HepG2 (cell line): ENCODE measurements around the gene CSNK1A1. TPM values are rescaled to one million over a fixed set of nuclear protein-coding genes. Genes with fewer than 3 reads are reported as not detected.

ENCODE experiments used
- ARNT2 ChIP-seq: sonication (generic); formaldehyde crosslinking; IDR thresholded peaks from 2 replicates; pipeline ENCODE4 v1.8.0; 2022; ENCODE audit warnings: mild to moderate bottlenecking, low read depth, missing genetic modification reagents, moderate library complexity
- ATM ChIP-seq: fragments of 450-650 bp; IDR thresholded peaks from 2 replicates; pipeline ENCODE4 v1.7.1; 2017; ENCODE audit warnings: mild to moderate bottlenecking, borderline replicate concordance
- CCDC6 ChIP-seq: sonication (generic); formaldehyde crosslinking; IDR thresholded peaks from 2 replicates; pipeline ENCODE4 v1.8.1; 2022; ENCODE audit warnings: mild to moderate bottlenecking, missing genetic modification reagents, moderate library complexity
- KDM6A ChIP-seq: IDR thresholded peaks from 2 replicates; pipeline ENCODE4 v1.6.1; 2016; ENCODE audit warnings: low read depth
- MXI1 ChIP-seq: IDR thresholded peaks from 3 replicates; pipeline ENCODE4 v1.6.1; 2012; ENCODE audit warnings: low read depth, low read length, inconsistent platforms, borderline replicate concordance
- NFKBIZ ChIP-seq: IDR thresholded peaks from 2 replicates; pipeline ENCODE4 v1.6.1; 2018; ENCODE audit warnings: missing genetic modification reagents, missing compliant biosample characterization
- ZNF101 ChIP-seq: sonication (generic); formaldehyde crosslinking; IDR thresholded peaks from 2 replicates; pipeline ENCODE4 v1.4.0; 2020; ENCODE audit warnings: mild to moderate bottlenecking, low read depth, missing genetic modification reagents, borderline replicate concordance
- ZNF180 ChIP-seq: sonication (generic); formaldehyde crosslinking; IDR thresholded peaks from 2 replicates; pipeline ENCODE4 v1.4.0; 2020; ENCODE audit warnings: low read depth, missing genetic modification reagents, borderline replicate concordance
- ZNF546 ChIP-seq: sonication (generic); formaldehyde crosslinking; conservative IDR thresholded peaks from 2 replicates; pipeline ENCODE4 v1.8.1; 2023; ENCODE audit warnings: mild to moderate bottlenecking, missing genetic modification reagents
- ZNF674 ChIP-seq: sonication (generic); formaldehyde crosslinking; IDR thresholded peaks from 2 replicates; pipeline ENCODE4 v1.5.0; 2020; ENCODE audit warnings: low read depth, mild to moderate bottlenecking, missing genetic modification reagents
- ZNF709 ChIP-seq: sonication (generic); formaldehyde crosslinking; IDR thresholded peaks from 2 replicates; pipeline ENCODE4 v1.5.0; 2020; ENCODE audit warnings: mild to moderate bottlenecking, missing genetic modification reagents
- ZNF75D ChIP-seq: sonication (generic); formaldehyde crosslinking; IDR thresholded peaks from 2 replicates; pipeline ENCODE4 v1.8.1; 2023; ENCODE audit warnings: missing genetic modification reagents, mild to moderate bottlenecking, borderline replicate concordance
- polyA plus RNA-seq, 8 experiments: library from polyadenylated mRNA; depleted of rRNA in 3 of 8; stranded (reverse) in 7 of 8; unstranded in 1 of 8; fragments of >200 nt; fragmentation: Illumina TruSeq in 4 of 8; extraction: Trizol in 4 of 8; gene quantifications; 2 replicates each; pipeline versions ENCODE4 v1.2.1 to v1.2.3, GENCODE V29; 2011 to 2016; ENCODE audit warnings: low read depth in 4 of 8, missing spikeins in 1 of 8, mixed read lengths in 1 of 8; ENCODE audit not compliant: insufficient read depth in 1 of 8
- total RNA-seq, 5 experiments: library from RNA; depleted of rRNA; stranded (reverse); fragments of >200 nt; fragmentation: Illumina TruSeq; extraction: Trizol; gene quantifications; 2 replicates each; pipeline ENCODE4 v1.2.3, GENCODE V29; 2016; ENCODE audit warnings: low read depth in 1 of 5
- TF ChIP-seq, protein P1 (sequence below): IDR thresholded peaks from 2 replicates; pipeline ENCODE4 v1.6.1; 2016; ENCODE audit warnings: missing biosample characterization, missing genetic modification reagents, low read depth
- TF ChIP-seq, protein P2 (sequence below): sonication (generic); formaldehyde crosslinking; IDR thresholded peaks from 2 replicates; pipeline ENCODE4 v1.4.0; 2020; ENCODE audit warnings: missing genetic modification reagents
- TF ChIP-seq, protein P3 (sequence below), 2 experiments: sonication (generic) in 1 of 2; formaldehyde crosslinking in 1 of 2; IDR thresholded peaks; 2 replicates each; pipeline versions ENCODE4 v1.4.0 to v1.6.1; 2016 to 2020; ENCODE audit warnings: borderline replicate concordance in 1 of 2, low read depth in 1 of 2, mild to moderate bottlenecking in 1 of 2, missing genetic modification reagents in 1 of 2
- TF ChIP-seq, protein P4 (sequence below): sonication (generic); formaldehyde crosslinking; IDR thresholded peaks from 2 replicates; pipeline ENCODE4 v1.5.0; 2020; ENCODE audit warnings: mild to moderate bottlenecking, missing genetic modification reagents, borderline replicate concordance
- TF ChIP-seq, protein P5 (sequence below): sonication (generic); formaldehyde crosslinking; IDR thresholded peaks from 2 replicates; pipeline ENCODE4 v1.8.0; 2022; ENCODE audit warnings: low read depth, missing genetic modification reagents

Gene CSNK1A1
- total and polyA plus RNA-seq, 2 of the 13 experiments (the other 11 are each of a cell fraction or from before 2014, with no cell fraction given): 89.0 to 149 TPM

DNA sequence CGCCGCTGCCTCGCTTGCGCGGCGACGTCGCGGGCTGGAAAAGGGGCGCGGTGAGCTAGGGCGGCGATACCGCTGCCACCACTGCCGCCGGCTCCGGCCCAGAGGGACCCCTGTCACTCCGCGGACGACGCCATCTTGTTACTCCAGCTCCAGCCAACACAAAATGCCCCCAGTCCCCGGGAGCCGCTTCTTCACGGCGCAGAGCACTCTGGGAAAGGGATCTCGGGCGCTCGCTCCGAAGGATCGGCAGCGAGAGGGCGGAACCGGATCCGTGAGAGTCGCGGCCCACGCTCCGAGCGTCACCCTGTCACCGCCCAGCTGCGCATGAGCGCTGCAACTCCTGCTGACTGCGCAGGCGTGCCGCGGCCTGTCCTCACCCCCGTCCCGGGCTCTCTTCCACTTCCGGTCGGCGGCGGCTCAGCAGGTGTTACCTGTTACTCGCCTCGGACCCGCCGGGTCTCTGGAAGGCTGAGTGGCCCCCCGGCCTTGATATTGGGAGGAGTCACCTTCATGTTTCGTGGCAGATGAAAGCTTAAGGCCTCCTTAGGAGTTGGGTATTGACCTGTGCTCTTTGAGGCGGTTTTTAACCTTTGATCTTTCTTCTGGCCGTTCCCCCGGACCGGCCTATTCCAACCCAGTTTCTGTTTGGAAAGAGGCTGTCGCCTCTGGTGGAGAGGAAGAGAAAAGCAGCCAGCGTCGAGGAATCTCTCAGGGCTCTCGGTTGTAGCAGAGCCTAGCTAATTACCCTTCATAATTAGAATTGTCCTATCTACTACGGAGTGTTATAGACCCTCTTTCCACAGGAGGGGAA lies at the start of gene CSNK1A1 (continued):
- TF ChIP-seq, protein P1, sequence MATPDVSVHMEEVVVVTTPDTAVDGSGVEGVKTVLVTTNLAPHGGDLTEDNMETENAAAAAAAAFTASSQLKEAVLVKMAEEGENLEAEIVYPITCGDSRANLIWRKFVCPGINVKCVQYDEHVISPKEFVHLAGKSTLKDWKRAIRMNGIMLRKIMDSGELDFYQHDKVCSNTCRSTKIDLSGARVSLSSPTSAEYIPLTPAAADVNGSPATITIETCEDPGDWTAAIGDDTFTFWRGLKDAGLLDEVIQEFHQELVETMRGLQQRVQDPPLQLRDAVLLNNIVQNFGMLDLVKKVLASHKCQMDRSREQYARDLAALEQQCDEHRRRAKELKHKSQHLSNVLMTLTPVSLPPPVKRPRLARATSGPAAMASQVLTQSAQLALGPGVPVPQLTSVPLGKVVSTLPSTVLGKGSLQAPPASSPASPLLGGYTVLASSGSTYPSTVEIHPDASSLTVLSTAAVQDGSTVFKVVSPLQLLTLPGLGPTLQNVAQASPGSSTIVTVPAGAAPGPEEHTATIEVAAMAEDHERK (CRISPR knock-in tag): peak; percentile 70
- TF ChIP-seq ZNF674 (no peak; the same call in 1 of the 2 replicates), ZNF709 (CRISPR knock-in tag) (peak; percentile 84; the same call in 1 of the 2 replicates), ARNT2 (peak; percentile 64; the same call in 1 of the 2 replicates), ZNF75D (no peak), ZNF180 (no peak), ATM (no peak), ZNF546 (no peak; the same call in 1 of the 2 replicates), ZNF101 (CRISPR knock-in tag) (no peak), KDM6A (CRISPR knock-in tag) (no peak), MXI1 (peak; percentile 69; the same call in 1 of the 3 replicates), CCDC6 (CRISPR knock-in tag) (peak; percentile 52; the same call in 1 of the 2 replicates), NFKBIZ (CRISPR knock-in tag) (no peak)
- TF ChIP-seq, protein P2, sequence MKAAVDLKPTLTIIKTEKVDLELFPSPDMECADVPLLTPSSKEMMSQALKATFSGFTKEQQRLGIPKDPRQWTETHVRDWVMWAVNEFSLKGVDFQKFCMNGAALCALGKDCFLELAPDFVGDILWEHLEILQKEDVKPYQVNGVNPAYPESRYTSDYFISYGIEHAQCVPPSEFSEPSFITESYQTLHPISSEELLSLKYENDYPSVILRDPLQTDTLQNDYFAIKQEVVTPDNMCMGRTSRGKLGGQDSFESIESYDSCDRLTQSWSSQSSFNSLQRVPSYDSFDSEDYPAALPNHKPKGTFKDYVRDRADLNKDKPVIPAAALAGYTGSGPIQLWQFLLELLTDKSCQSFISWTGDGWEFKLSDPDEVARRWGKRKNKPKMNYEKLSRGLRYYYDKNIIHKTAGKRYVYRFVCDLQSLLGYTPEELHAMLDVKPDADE: peak; percentile 17; the same call in 1 of the 2 replicates
- TF ChIP-seq, protein P3, sequence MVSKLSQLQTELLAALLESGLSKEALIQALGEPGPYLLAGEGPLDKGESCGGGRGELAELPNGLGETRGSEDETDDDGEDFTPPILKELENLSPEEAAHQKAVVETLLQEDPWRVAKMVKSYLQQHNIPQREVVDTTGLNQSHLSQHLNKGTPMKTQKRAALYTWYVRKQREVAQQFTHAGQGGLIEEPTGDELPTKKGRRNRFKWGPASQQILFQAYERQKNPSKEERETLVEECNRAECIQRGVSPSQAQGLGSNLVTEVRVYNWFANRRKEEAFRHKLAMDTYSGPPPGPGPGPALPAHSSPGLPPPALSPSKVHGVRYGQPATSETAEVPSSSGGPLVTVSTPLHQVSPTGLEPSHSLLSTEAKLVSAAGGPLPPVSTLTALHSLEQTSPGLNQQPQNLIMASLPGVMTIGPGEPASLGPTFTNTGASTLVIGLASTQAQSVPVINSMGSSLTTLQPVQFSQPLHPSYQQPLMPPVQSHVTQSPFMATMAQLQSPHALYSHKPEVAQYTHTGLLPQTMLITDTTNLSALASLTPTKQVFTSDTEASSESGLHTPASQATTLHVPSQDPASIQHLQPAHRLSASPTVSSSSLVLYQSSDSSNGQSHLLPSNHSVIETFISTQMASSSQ (IDR thresholded peaks at IDR 0.05; ENCODE audit: low read depth): no peak
- TF ChIP-seq, protein P3 (CRISPR knock-in tag; IDR thresholded peaks at IDR 0.05; ENCODE audit: borderline replicate concordance): no peak; the same call in 1 of the 2 replicates
- TF ChIP-seq, protein P4, sequence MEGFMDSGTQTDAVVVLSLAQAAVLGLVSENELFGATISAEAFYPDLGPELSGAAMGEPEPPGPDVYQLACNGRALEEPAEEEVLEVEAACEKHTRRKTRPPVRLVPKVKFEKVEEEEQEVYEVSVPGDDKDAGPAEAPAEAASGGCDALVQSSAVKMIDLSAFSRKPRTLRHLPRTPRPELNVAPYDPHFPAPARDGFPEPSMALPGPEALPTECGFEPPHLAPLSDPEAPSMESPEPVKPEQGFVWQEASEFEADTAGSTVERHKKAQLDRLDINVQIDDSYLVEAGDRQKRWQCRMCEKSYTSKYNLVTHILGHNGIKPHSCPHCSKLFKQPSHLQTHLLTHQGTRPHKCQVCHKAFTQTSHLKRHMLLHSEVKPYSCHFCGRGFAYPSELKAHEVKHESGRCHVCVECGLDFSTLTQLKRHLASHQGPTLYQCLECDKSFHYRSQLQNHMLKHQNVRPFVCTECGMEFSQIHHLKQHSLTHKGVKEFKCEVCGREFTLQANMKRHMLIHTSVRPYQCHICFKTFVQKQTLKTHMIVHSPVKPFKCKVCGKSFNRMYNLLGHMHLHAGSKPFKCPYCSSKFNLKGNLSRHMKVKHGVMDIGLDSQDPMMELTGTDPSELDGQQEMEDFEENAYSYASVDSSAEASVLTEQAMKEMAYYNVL (CRISPR knock-in tag): peak; percentile 91
- TF ChIP-seq, protein P5, sequence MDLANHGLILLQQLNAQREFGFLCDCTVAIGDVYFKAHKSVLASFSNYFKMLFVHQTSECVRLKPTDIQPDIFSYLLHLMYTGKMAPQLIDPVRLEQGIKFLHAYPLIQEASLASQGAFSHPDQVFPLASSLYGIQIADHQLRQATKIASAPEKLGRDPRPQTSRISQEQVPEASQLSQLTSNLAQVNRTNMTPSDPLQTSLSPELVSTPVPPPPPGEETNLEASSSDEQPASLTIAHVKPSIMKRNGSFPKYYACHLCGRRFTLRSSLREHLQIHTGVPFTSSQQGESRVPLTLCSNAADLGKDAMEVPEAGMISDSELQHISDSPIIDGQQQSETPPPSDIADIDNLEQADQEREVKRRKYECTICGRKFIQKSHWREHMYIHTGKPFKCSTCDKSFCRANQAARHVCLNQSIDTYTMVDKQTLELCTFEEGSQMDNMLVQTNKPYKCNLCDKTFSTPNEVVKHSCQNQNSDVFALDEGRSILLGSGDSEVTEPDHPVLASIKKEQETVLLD: peak; percentile 76; the same call in 1 of the 2 replicates
